Body of pancreas (tissue), 4 donors: ENCODE results near the gene ARHGAP9. TPM values are rescaled to one million over a fixed set of nuclear protein-coding genes. Genes with fewer than 3 reads are reported as not detected.
A peak's percentile ranks its signal among the peaks of the same experiment; 100 is the strongest.

Experiments used
- ATAC-seq: fragments of 150-250 bp; one replicate; pipeline ENCODE4 v1.9.1; 2016
- DNase-seq, 4 donors: peaks; one replicate each; pipeline ENCODE4 v3.0.0-alpha.2; 2019
- H3K27ac ChIP-seq, 4 donors: fragments of 200-600 bp; sonication (generic); 1 replicate in 3 of 4; 2 replicates in 1 of 4; pipeline versions ENCODE4 v1.5.1 to v1.6.1; 2016 to 2019; ENCODE audit warnings: mild to moderate bottlenecking in 1 of 4, mixed read lengths in 1 of 4, moderate library complexity in 1 of 4
- H3K27me3 ChIP-seq, 2 donors: fragments of 200-600 bp; sonication (generic); one replicate each; pipeline ENCODE4 v1.6.0; 2016; ENCODE audit warnings: mild to moderate bottlenecking in 1 of 2
- H3K36me3 ChIP-seq, 2 donors: fragments of 200-600 bp; sonication (generic); replicated peaks in 1 of 2; 2 replicates each; pipeline ENCODE4 v1.5.1; 2016; ENCODE audit warnings: low read depth in 2 of 2; ENCODE audit not compliant: insufficient read depth in 1 of 2
- H3K4me1 ChIP-seq: fragments of 200-600 bp; sonication (generic); one replicate; pipeline ENCODE4 v1.6.0; 2016
- H3K4me3 ChIP-seq, 2 donors: fragments of 200-600 bp; sonication (generic); 1 replicate in 1 of 2; 2 replicates in 1 of 2; pipeline ENCODE4 v1.5.1; 2016 to 2019
- H3K9me3 ChIP-seq, 3 donors: fragments of 200-600 bp; sonication (generic); 1 replicate in 2 of 3; 2 replicates in 1 of 3; pipeline ENCODE4 v1.5.1; 2016
- POLR2A ChIP-seq, 3 donors: fragments of 450-650 bp; IDR thresholded peaks; one replicate each; pipeline ENCODE4 v1.6.1; 2016; ENCODE audit warnings: antibody characterized with exemption in 3 of 3, mild to moderate bottlenecking in 2 of 3
- WGBS, 2 donors: methylation state at CpG; one replicate each; pipeline ENCODE4 v1.1.5; 2017; 5-methylcytosine and 5-hydroxymethylcytosine counted together
- intact Hi-C: fragments of 100-400 bp; cut with DNase I; formaldehyde crosslinking; loops from one replicate; pipeline ENCODE4 v1.15.1; 2023
- total RNA-seq, 2 donors: library from RNA; depleted of rRNA; stranded (reverse); fragments of >200 nt; gene quantifications; one replicate each; pipeline ENCODE4 v1.1.0, GENCODE V29; 2016
- TF ChIP-seq, protein P1 (sequence below), 7 experiments: fragments of 450-650 bp in 4 of 7; fragments of 200-600 bp in 3 of 7; sonication (generic) in 3 of 7; IDR thresholded peaks; one replicate each; pipeline ENCODE4 v1.5.1; 2016 to 2019; ENCODE audit warnings: antibody characterized with exemption in 7 of 7

The ARHGAP9 gene
- total RNA-seq, 2 donors from 2014 or later, result 18.9 TPM; not detected in 1

DNA sequence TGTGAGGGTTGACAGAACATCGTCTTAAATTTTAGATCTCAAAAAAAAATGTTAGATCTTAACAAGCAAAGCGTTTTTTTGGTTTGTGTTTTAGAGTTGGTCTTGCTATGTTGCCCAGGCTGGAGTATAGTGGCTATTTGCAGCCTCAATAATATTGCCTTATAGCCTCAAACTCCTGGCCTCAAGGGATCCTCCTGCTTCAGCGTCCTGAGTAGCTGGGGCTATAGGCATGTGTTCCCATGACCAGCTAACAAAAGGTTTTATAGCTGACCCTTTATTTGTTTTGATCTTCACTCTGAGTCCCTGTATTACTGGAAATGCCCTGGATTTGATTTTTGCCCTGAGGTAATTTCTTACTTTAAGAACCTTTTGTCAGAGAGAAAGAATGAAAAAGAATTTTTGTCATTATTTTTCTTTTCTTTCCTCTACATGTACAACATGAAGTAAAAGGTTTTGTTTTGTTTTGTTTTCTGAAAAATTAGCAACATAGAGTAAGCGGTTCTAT is 39.9 kb downstream of the ARHGAP9 start:
- no peak for DNase-seq
- Histone ChIP-seq H3K27me3 (no peaks in the 10 kb centered on the region), H3K9me3 (no peaks in the 10 kb centered on the region), H3K27ac (no peak overlapping the region), H3K4me1 (no peaks in the 10 kb centered on the region), H3K4me3 (no peak overlapping the region), H3K36me3 (no peaks in the 10 kb centered on the region)
- no peak for ATAC-seq
- TF ChIP-seq, protein P1, sequence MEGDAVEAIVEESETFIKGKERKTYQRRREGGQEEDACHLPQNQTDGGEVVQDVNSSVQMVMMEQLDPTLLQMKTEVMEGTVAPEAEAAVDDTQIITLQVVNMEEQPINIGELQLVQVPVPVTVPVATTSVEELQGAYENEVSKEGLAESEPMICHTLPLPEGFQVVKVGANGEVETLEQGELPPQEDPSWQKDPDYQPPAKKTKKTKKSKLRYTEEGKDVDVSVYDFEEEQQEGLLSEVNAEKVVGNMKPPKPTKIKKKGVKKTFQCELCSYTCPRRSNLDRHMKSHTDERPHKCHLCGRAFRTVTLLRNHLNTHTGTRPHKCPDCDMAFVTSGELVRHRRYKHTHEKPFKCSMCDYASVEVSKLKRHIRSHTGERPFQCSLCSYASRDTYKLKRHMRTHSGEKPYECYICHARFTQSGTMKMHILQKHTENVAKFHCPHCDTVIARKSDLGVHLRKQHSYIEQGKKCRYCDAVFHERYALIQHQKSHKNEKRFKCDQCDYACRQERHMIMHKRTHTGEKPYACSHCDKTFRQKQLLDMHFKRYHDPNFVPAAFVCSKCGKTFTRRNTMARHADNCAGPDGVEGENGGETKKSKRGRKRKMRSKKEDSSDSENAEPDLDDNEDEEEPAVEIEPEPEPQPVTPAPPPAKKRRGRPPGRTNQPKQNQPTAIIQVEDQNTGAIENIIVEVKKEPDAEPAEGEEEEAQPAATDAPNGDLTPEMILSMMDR (IDR thresholded peaks at IDR 0.05), result no peak
- no peak for TF ChIP-seq POLR2A (IDR thresholded peaks at IDR 0.05)
- intact Hi-C loops, result no loop called here
- WGBS, 2 donors, result 71 to 75% methylated on average over 4 of the region's 4 CpGs

DNA sequence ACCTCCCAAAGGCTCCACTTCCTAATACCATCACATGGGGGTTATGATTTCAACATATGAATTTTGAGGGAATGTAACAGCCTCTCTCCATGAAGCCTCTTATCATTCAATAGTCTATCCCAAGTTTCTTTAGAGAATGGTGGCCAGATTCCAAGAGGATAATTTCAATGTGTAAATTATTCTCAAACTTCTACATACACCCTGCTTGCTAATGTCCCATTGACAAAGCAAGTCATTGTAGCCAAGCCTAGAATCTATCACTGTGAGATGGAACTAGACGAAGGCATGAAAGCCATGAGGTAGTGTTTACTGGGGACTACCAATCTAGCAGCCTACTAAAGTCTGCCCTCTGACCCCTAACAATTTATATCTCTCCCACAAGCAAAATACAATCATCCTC is 41.3 kb downstream of the ARHGAP9 start:
- no peaks in the 10 kb centered on the region for H3K9me3 ChIP-seq
- DNase-seq (no peak), ATAC-seq (no peak)
- H3K27ac ChIP-seq, result no peak overlapping the region
- peaks cover 5% of the 10 kb centered on the region for H3K4me1 ChIP-seq
- no peak overlapping the region for H3K4me3 ChIP-seq
- TF ChIP-seq, protein P1 (IDR thresholded peaks at IDR 0.05), result no peak
- TF ChIP-seq POLR2A (IDR thresholded peaks at IDR 0.05), result no peak
- H3K36me3 ChIP-seq, result no peaks in the 10 kb centered on the region
- intact Hi-C loops, result no loop called here
- 58 to 60% methylated on average over 1 of the region's 1 CpG for WGBS, 2 donors
- no peaks in the 10 kb centered on the region for H3K27me3 ChIP-seq

DNA sequence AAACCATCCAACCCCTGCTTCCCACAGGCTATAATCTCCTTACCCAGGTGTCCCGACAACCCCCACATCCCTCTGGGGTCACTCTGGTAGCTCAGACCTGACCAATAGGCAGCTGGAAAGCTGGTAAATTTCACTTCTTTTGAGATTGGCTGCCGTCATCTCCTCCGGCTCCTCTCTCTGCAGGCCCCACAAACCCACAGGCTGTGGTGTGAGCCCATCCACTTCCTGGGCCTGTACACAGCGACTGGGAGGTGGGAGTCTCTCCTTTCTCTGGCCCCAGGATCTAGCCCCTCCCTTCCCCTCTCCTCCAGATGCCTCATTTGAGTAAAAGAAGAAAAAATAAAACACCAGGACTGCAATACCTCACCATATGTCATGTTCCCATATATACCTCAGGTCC is 44.4 kb downstream of the ARHGAP9 start:
- Histone ChIP-seq H3K27me3 (no peaks in the 10 kb centered on the region), H3K36me3 (no peaks in the 10 kb centered on the region), H3K4me3 (no peak overlapping the region), H3K27ac (no peak overlapping the region), H3K4me1 (peaks cover 15% of the 10 kb centered on the region), H3K9me3 (no peaks in the 10 kb centered on the region)
- intact Hi-C loops, result no loop called here
- 58 to 82% methylated on average over 3 to 4 of the region's 4 CpGs for WGBS, 2 donors
- DNase-seq (no peak), ATAC-seq (no peak)
- TF ChIP-seq POLR2A (IDR thresholded peaks at IDR 0.05), result no peak
- TF ChIP-seq, protein P1 (IDR thresholded peaks at IDR 0.05), result no peak

DNA sequence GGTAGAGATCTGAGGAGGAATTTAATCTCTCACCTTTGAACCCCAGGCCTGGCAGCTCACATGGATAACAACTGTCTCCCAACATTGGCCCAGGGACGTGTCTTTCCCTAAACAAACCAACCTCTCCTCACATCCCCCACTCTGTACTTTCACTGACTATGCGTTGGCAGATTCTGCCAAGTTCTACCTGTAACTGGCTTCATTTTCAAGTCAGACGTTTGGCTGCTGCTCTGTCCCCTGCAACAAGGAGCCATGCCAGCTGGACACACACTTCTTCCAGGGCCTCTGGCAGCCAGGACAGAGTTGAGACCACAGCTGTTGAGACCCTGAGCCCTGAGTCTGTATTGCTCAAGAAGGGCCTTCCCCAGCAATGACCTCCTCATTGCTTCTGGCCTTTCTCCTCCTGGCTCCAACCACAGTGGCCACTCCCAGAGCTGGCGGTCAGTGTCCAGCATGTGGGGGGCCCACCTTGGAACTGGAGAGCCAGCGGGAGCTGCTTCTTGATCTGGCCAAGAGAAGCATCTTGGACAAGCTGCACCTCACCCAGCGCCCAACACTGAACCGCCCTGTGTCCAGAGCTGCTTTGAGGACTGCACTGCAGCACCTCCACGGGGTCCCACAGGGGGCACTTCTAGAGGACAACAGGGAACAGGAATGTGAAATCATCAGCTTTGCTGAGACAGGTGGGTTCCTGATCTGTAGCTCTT is 45.0 kb downstream of the ARHGAP9 start, which contains the start of gene INHBC:
Gene INHBC (plus strand): TSS at position 268 of the 707 bp plus-strand sequence. CDS start 103 bp downstream, at position 371.
- peak in 2 of 4 donors; percentile 12 to 44 for DNase-seq

More for the DNA sequence above, 45.0 kb downstream of the ARHGAP9 start, which contains the start of gene INHBC:
- Histone ChIP-seq H3K27me3 (no peaks in the 10 kb centered on the region), H3K4me1 (peaks cover 15% of the 10 kb centered on the region), H3K27ac (no peak within 1 kb of the TSS), H3K9me3 (no peaks in the 10 kb centered on the region), H3K36me3 (no peaks in the 10 kb centered on the region), H3K4me3 (no peak within 1 kb of the TSS)
- WGBS, 2 donors, result 53 to 70% methylated on average over 4 to 7 of the region's 8 CpGs
- no peak for TF ChIP-seq POLR2A (IDR thresholded peaks at IDR 0.05)
- TF ChIP-seq, protein P1 (IDR thresholded peaks at IDR 0.05), result no peak
- ATAC-seq, result no peak
- intact Hi-C loops, result no loop called here
